Thoracic aorta (tissue), 2 donors: ENCODE measurements around the gene PDCD10. TPM values are rescaled to one million over a fixed set of nuclear protein-coding genes. Genes with fewer than 3 reads are reported as not detected.

Experiments
- ATAC-seq: fragments of 150-250 bp; one replicate; pipeline ENCODE4 v1.8.0; 2017; ENCODE audit warnings: low read depth; ENCODE audit not compliant: insufficient number of reproducible peaks, low FRiP score
- DNase-seq: peaks from one replicate; pipeline ENCODE4 v3.0.0-alpha.2; 2020; ENCODE audit warnings: low spot score
- H3K27ac ChIP-seq, 2 donors: fragments of 200-600 bp; sonication (generic); 1 replicate in 1 of 2; 2 replicates in 1 of 2; pipeline ENCODE4 v1.5.1; 2016; ENCODE audit warnings: mild to moderate bottlenecking in 2 of 2, moderate library complexity in 2 of 2
- H3K27me3 ChIP-seq: fragments of 200-600 bp; sonication (generic); replicated peaks from 2 replicates; pipeline ENCODE4 v1.6.0; 2016; ENCODE audit warnings: mild to moderate bottlenecking; ENCODE audit not compliant: insufficient read depth
- H3K36me3 ChIP-seq: fragments of 200-600 bp; sonication (generic); one replicate; pipeline ENCODE4 v1.5.1; 2016
- H3K4me1 ChIP-seq, 2 donors: fragments of 200-600 bp; sonication (generic); 1 replicate in 1 of 2; 2 replicates in 1 of 2; pipeline versions ENCODE4 v1.5.1 to v1.6.0; 2016; ENCODE audit warnings: low read depth in 2 of 2, mild to moderate bottlenecking in 1 of 2; ENCODE audit not compliant: control insufficient read depth in 1 of 2
- H3K4me3 ChIP-seq: fragments of 200-600 bp; sonication (generic); 2 replicates; pipeline ENCODE4 v1.5.1; 2016; ENCODE audit warnings: mild to moderate bottlenecking
- H3K9me3 ChIP-seq: fragments of 200-600 bp; sonication (generic); 2 replicates; pipeline ENCODE4 v1.5.1; 2016
- total RNA-seq, 2 donors: library from RNA; depleted of rRNA; stranded (reverse); fragments of >200 nt; gene quantifications; one replicate each; pipeline versions ENCODE4 v1.1.0 to v1.2.3, GENCODE V29; 2016
- TF ChIP-seq, protein P1 (sequence below): fragments of 200-600 bp; sonication (generic); IDR thresholded peaks from one replicate; pipeline ENCODE4 v1.5.1; 2019; ENCODE audit warnings: antibody characterized with exemption

Gene PDCD10
- total RNA-seq, 2 donors from 2014 or later = 55.5 to 77.3 TPM

DNA sequence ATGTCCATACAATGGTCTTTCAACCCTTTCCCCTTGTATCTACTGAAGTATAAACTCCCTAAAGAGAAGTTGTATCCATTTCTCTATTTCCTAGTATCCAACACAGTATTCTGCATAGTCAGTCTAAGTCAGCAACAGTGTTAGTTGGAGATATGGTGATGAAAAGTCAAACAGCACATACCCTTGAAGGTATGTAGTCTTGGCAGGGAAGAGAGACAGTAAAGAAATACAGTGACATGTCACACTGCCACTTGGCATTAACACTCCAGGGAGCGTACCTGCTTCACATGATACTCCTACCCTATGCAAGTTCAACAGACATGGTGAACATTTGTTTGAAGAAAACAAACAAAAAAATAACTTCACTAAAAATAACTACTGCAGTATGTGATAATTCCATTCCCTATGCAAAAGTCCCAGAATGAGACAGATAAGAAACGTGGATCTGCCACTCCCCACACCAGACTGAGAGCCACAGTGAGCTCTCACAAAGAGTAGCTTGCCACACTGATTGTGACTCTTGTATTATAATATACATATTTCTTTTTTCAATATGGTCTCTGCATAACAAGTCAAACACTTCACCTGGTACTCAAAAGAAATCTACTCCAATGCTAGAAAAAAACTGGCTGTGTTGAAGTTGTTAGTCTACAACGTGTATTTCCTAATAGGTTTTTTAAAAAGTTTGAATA lies 5.9 kb downstream of the PDCD10 start:
- no peaks in the 10 kb centered on the region for H3K27me3 ChIP-seq
- no peaks in the 10 kb centered on the region for H3K9me3 ChIP-seq
- H3K4me3 ChIP-seq = no peak overlapping the region
- H3K36me3 ChIP-seq = no peaks in the 10 kb centered on the region
- no peak overlapping the region for H3K27ac ChIP-seq
- no peak for DNase-seq
- H3K4me1 ChIP-seq = peaks cover 17% of the 10 kb centered on the region in 2 donors
- ATAC-seq = no peak
- TF ChIP-seq, protein P1, sequence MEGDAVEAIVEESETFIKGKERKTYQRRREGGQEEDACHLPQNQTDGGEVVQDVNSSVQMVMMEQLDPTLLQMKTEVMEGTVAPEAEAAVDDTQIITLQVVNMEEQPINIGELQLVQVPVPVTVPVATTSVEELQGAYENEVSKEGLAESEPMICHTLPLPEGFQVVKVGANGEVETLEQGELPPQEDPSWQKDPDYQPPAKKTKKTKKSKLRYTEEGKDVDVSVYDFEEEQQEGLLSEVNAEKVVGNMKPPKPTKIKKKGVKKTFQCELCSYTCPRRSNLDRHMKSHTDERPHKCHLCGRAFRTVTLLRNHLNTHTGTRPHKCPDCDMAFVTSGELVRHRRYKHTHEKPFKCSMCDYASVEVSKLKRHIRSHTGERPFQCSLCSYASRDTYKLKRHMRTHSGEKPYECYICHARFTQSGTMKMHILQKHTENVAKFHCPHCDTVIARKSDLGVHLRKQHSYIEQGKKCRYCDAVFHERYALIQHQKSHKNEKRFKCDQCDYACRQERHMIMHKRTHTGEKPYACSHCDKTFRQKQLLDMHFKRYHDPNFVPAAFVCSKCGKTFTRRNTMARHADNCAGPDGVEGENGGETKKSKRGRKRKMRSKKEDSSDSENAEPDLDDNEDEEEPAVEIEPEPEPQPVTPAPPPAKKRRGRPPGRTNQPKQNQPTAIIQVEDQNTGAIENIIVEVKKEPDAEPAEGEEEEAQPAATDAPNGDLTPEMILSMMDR = no peak

DNA sequence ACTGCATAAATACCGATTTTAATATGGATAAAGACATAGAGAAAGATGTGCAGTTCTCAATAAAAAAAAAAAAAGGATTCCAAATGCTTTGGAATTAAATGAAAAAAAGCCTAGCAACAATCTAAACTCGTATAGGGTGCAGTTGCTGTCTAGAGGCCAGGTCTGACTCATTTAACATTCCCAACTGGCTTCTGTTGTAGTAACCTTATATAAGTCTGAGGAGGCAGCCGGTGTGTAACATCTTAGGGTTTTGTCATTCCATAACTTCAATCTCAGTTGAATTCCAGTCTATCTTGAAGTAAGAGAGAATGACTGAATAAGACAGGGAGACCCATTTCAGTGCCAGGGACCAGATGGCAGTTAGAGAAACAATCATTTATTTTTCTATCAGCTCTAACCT lies 6.5 kb downstream of the PDCD10 start:
- no peaks in the 10 kb centered on the region for H3K27me3 ChIP-seq
- no peaks in the 10 kb centered on the region for H3K9me3 ChIP-seq
- TF ChIP-seq, protein P1 = no peak
- no peak overlapping the region for H3K4me3 ChIP-seq
- DNase-seq (no peak), ATAC-seq (no peak)
- H3K27ac ChIP-seq = no peak overlapping the region
- H3K4me1 ChIP-seq = peaks cover 10 to 11% of the 10 kb centered on the region in 2 donors
- H3K36me3 ChIP-seq = no peaks in the 10 kb centered on the region

GRCh38 chr3:167723872-167724271 lies 10.8 kb downstream of the PDCD10 start:
- no peak for DNase-seq
- ATAC-seq = no peak
- H3K4me1 ChIP-seq = no peaks in the 10 kb centered on the region
- H3K27me3 ChIP-seq = no peaks in the 10 kb centered on the region
- TF ChIP-seq, protein P1 = no peak
- no peak overlapping the region for H3K4me3 ChIP-seq
- no peaks in the 10 kb centered on the region for H3K9me3 ChIP-seq
- no peak overlapping the region for H3K27ac ChIP-seq
- H3K36me3 ChIP-seq = peaks cover 5% of the 10 kb centered on the region

DNA sequence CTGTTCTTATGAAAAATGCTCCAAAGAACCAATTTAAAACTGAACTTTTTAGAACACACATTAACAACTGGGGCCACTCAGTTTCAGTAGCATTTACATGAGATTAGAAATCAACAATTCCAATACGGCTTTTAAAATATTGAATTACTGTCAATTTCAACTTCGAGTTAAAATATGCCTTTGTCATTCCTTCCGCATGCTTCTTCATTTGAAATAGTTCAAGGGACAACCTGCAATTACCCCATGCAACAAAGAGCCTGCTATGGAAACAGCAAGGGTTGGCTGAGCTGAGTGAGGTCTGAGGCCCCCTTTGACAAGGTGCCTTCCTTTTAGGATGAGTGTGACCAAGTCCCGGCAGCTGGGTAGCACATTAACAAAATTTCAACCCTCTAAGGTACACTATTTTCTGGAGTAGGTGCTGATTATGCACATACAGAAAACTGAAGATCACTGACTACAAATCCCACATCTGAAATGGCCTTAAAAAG lies 11.6 kb downstream of the PDCD10 start:
- Histone ChIP-seq H3K4me3 (no peak overlapping the region), H3K36me3 (peaks cover 8% of the 10 kb centered on the region), H3K27me3 (no peaks in the 10 kb centered on the region), H3K4me1 (no peaks in the 10 kb centered on the region), H3K27ac (no peak overlapping the region), H3K9me3 (no peaks in the 10 kb centered on the region)
- TF ChIP-seq, protein P1 = no peak
- ATAC-seq (no peak), DNase-seq (no peak)

- TF ChIP-seq, protein P1 = no peak
- DNase-seq = no peak
- Histone ChIP-seq H3K9me3 (no peaks in the 10 kb centered on the region), H3K27me3 (no peaks in the 10 kb centered on the region), H3K4me1 (no peaks in the 10 kb centered on the region), H3K4me3 (no peak overlapping the region), H3K27ac (no peak overlapping the region), H3K36me3 (peaks cover 8% of the 10 kb centered on the region)
- no peak for ATAC-seq
Observed at GRCh38 chr3:167718582-167718981, 16.1 kb downstream of the PDCD10 start.
